AG09309 (cell line): ENCODE measurements around the gene XIRP2.

Experiments used
- DNase-seq: peaks from one replicate; pipeline ENCODE4 v3.0.0-alpha.2; 2010; ENCODE audit warnings: low read depth
- H3K4me3 ChIP-seq: 2 replicates; pipeline ENCODE4 v1.5.1; 2011; ENCODE audit warnings: mild to moderate bottlenecking, low read depth, low read length, moderate library complexity; ENCODE audit not compliant: control insufficient read depth
- CTCF ChIP-seq: IDR thresholded peaks from 2 replicates; pipeline ENCODE4 v1.5.1; 2011; ENCODE audit warnings: mild to moderate bottlenecking, low read depth, low read length, inconsistent platforms; ENCODE audit not compliant: insufficient read depth, control insufficient read depth; ENCODE audit errors: missing control alignments

Gene XIRP2

DNA sequence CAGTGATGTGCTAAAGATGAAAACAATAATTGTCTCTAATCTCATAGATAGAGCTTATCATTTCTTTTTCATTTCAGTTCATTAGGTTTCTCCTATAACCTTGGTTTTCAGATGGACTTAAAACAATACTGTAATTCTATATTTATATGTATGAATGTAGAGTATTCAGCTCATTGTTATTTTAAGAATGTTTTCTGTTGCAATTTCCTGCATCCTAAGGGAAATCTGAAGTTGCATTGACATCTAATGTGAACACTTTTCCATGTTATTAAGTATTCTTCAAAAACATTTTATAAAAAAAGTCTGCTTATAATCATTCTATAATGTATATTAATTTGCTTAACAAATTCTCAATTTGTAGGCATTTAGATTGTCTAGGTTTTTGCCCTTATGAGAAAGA is 288.9 kb downstream of the XIRP2 start:
- DNase-seq: no peak
- H3K4me3 ChIP-seq: no peak overlapping the region
- no peak for TF ChIP-seq CTCF

GRCh38 chr2:167181134-167181533 is 292.9 kb downstream of the XIRP2 start:
- TF ChIP-seq CTCF: no peak
- DNase-seq: no peak

GRCh38 chr2:167181688-167182087 is 293.4 kb downstream of the XIRP2 start:
- no peak for TF ChIP-seq CTCF

More at GRCh38 chr2:167181134-167181533, 292.9 kb downstream of the XIRP2 start:
- H3K4me3 ChIP-seq: no peak overlapping the region

GRCh38 chr2:167182403-167182802 is 294.1 kb downstream of the XIRP2 start:
- no peak for DNase-seq
- H3K4me3 ChIP-seq: no peak overlapping the region
- no peak for TF ChIP-seq CTCF

More at GRCh38 chr2:167181688-167182087, 293.4 kb downstream of the XIRP2 start:
- no peak for DNase-seq
- H3K4me3 ChIP-seq: no peak overlapping the region

- no peak for TF ChIP-seq CTCF
- DNase-seq: no peak
- no peak overlapping the region for H3K4me3 ChIP-seq
Measured at GRCh38 chr2:167183931-167184330, 295.7 kb downstream of the XIRP2 start.

DNA sequence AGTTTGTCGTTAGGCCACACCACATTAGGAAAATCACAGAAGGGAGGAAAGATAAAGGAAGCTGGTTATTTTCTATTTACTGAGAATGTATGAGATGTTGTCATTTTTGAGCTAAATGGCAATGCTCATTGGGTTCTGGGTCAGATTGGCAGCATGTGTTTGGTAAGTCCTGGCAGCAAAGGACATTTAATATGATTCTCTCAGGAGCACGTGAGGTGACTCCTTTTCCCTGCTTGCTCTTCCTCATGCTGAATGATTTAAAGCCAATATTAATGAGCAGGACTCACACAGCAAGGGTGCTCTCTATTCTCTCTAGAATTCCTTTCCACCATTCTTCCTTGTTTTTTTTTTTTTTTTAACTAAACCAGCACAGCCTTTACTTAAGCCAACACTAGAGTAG is 298.2 kb downstream of the XIRP2 start:
- DNase-seq: no peak
- no peak overlapping the region for H3K4me3 ChIP-seq
- no peak for TF ChIP-seq CTCF
